K562 treated with DMSO at 1 percent for 48 hours (cell line): ENCODE data around the gene RSPH9. TPM values are rescaled to one million over a fixed set of nuclear protein-coding genes. Genes with fewer than 3 reads are reported as not detected.

Source experiments
- total RNA-seq: library from RNA; unstranded; fragments of 300-600 nt; gene quantifications from 2 replicates; pipeline ENCODE4 v1.2.3, GENCODE V29; 2022; ENCODE audit warnings: low replicate concordance; ENCODE audit errors: extremely low read depth

RSPH9 gene
- total RNA-seq = not detected in 2 replicates

GRCh38 chr6:43644940-43645612, at the start of gene RSPH9:
TSS of gene RSPH9 (plus strand) at chr6:43645036. CDS start at chr6:43645099, 63 bp downstream.

GRCh38 chr6:43629104-43629504, 15.7 kb upstream of the RSPH9 start, which contains the start of gene GTPBP2:
TSS of gene GTPBP2 (minus strand) at chr6:43629264. CDS start at chr6:43629162, 102 bp downstream.

DNA sequence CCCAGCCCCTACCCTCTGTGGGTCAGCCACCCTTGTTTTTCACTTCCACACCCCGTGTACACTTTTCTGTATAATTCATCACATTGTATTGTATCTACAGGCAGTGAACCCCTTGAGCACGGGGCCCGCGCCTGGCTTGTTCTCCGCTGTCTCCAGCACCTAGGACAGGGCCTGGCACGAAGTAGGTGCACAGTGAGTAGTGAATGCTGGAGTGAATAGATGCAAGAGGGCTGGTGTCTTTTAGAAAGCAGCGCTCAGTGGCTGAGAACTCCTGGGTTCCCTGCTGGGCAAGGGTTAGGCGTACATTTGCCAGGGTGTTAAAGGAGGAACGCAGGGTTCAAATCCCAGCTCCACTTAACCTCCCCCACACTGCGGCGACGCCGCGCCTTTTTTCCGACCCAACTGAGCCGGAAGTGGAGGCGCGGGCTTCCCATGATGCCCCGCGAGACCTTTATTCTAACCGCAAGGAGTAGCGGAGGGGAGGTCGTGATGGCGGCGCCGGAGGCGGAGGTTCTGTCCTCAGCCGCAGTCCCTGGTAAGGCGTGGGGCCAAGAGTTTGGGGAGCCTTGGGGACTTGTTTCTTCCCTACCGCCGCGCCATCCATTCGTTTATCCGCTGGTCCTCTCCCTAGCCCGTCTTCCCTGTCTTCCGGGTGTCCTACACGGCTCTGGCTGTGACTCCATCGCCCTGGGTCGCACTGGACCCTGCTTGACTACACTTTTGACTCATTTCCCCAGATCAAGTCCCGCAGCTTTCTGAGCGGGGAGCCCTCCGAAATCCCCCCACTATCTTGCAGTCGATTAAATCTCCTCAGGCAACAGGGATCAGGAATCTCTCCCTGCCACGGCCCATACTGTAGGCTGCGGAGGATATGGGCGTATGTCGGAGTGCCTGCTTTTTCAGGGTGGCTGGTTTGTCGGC, 9.2 kb upstream of the RSPH9 start, which contains the start of gene MAD2L1BP:
MAD2L1BP (plus strand) TSS at position 454 of the 921 bp plus-strand sequence; CDS start at position 490, 36 bp downstream.

DNA sequence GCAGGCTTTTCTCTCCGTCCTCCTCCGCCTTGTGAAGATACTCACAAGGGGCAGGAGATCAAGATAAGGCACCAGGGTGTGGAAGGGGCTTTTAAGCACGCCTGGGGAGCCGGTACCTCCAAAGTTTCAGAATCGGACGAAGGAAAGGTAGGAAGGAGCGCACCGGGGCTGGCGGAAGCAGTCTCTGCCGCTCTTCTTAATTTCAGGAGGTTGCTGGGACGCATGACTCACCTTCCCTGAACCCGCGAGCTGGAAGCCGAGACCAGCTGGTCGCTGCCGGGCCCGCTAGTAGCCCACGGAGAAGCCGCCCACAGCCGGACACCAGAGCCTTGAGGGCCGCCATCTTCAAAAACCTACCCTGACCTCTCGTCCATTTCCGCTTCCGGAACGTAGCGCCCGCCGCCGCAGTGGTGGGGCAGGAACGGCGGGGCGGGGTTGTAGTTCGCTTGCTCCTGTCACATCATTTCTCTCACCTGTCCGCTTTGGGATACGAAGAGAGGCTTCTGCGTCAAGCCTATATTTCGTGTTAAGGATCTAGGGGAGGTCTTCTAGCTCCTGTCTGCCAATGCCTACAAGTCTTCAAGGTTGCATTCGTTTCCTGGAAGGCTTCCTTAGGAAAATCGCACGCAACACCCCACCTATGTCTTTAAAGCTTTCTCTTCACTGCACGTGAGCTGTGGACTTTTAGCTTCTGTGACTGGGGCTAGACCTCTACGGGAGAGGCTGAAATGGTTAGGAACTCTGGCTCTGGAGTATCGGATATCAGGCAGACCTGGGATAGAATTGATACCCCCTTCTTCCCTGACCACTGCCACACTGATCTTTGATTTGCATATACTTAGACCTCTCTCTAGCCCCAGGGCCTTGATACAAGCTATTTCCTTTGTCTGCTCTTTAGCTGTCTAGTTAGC, 42.9 kb downstream of the RSPH9 start, which contains the start of gene MRPS18A:
MRPS18A (minus strand) TSS at position 355 of the 911 bp plus-strand sequence; CDS start at position 343, 12 bp downstream.

Other genes starting within 250 kb of the RSPH9 start
- not detected in 2 replicates for gene ABCC10, start 217.5 kb upstream of the RSPH9 start, total RNA-seq
- gene DLK2, start 189.5 kb upstream of the RSPH9 start, total RNA-seq = not detected in 2 replicates
- not detected in 2 replicates for gene TJAP1, start 167.5 kb upstream of the RSPH9 start, total RNA-seq
- gene LRRC73, start 134.7 kb upstream of the RSPH9 start, total RNA-seq = not detected in 2 replicates
- gene YIPF3, start 128.1 kb upstream of the RSPH9 start, total RNA-seq = not detected in 2 replicates
- not detected in 2 replicates for gene POLR1C, start 127.9 kb upstream of the RSPH9 start, total RNA-seq
- not detected in 2 replicates for gene XPO5, start 69.0 kb upstream of the RSPH9 start, total RNA-seq
- gene POLH, start 68.9 kb upstream of the RSPH9 start, total RNA-seq = not detected in 2 replicates
- gene GTPBP2, start 15.8 kb upstream of the RSPH9 start, total RNA-seq = 179 TPM in 1 of 2 replicates, not detected in the other
- gene MAD2L1BP, start 9.2 kb upstream of the RSPH9 start, total RNA-seq = not detected in 2 replicates
- gene MRPS18A, start 42.8 kb downstream of the RSPH9 start, total RNA-seq = not detected in 2 replicates
- gene VEGFA, start 125.2 kb downstream of the RSPH9 start, total RNA-seq = 403 TPM in 1 of 2 replicates, not detected in the other